ENCODE results near the gene AGK.

DNA sequence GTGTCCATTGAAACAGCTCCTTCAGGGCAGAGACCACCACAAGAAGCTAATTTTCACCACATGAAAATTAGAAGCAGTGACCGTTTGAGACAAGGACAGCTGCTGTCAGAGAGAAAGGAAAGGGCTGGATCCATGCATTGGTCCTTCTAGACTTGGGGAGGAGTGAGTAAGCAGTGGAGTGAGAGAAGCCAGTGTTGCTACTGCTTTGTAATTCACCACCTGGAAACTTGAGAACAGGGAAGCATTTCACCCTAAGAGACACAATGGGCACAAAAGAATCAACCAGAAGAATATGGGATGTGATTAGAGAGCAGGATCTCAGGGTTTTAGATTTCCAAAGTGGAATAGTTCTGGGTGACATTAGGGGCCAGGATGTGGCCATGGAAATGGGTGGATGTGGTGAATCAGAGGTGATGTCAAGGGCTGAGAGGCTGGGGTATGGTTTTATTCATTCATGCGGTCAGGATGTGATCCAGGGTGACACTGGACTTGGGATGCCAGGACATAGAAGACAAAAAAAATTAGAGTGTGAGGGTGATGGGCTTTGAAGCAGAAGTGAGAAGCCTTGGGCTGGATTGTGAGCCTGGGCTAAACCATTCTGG is 89.1 kb downstream of the AGK start:
- TF ChIP-seq, protein P1, sequence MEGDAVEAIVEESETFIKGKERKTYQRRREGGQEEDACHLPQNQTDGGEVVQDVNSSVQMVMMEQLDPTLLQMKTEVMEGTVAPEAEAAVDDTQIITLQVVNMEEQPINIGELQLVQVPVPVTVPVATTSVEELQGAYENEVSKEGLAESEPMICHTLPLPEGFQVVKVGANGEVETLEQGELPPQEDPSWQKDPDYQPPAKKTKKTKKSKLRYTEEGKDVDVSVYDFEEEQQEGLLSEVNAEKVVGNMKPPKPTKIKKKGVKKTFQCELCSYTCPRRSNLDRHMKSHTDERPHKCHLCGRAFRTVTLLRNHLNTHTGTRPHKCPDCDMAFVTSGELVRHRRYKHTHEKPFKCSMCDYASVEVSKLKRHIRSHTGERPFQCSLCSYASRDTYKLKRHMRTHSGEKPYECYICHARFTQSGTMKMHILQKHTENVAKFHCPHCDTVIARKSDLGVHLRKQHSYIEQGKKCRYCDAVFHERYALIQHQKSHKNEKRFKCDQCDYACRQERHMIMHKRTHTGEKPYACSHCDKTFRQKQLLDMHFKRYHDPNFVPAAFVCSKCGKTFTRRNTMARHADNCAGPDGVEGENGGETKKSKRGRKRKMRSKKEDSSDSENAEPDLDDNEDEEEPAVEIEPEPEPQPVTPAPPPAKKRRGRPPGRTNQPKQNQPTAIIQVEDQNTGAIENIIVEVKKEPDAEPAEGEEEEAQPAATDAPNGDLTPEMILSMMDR (IDR thresholded peaks at IDR 0.05) = no peak
- no peak for TF ChIP-seq EP300 (IDR thresholded peaks at IDR 0.05)
